Stimulated activated CD4-positive, alpha-beta T cell treated with anti-CD3 and anti-CD28 coated beads, Interleukin-4, amount 100 ng/mL, for 4 hours (primary cell): Measurements from ENCODE around the gene CACNA1I.

Experiments
- DNase-seq, 2 experiments: peaks; one replicate each; pipeline ENCODE4 v3.0.0-alpha.2; 2020

The CACNA1I gene

DNA sequence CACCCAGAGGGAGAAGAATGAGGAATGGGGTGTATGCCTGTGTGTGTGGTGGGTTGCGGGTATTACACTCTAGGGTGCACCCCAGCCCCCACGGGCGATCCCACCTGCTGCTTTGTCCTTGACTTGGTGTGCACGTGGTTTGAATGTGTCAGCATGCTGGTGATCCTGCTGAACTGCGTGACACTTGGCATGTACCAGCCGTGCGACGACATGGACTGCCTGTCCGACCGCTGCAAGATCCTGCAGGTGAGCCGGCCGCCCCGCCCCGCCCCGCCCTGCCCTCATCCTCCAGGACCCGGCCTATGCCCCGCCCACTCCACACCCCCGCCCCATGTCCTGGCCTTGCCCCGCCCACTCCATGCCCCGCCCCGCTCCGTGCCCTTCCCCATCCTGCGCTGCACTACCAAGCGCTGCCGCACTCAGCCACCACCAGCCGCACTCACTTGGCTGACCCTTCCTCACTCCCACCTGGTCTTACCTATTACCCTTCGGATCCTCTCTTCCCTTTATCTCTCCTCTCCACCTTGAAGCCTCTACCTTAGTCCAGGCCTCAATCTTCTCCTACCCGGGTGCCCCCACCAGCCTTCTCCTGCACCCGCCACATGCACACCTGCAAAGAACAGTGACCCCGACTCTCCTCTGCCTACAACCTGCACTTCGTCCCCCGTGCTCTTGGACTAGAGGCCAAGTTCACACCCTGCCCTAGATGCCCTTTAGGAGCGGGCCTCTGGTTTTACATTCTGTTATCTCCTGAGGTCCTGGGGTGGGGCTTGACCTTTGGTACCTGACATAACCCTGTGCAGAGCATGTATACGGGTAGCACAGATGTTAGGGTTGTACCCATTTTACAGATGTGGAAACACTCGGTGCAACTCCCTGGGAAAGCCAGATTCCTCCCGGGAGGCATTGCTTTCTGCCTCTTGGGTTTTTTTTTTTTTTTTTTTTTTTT is 27.7 kb downstream of the CACNA1I start:
- peak; percentile 67 to 79 for DNase-seq

- DNase-seq, result no peak
Observed at GRCh38 chr22:39600491-39601179, 30.1 kb downstream of the CACNA1I start.

DNA sequence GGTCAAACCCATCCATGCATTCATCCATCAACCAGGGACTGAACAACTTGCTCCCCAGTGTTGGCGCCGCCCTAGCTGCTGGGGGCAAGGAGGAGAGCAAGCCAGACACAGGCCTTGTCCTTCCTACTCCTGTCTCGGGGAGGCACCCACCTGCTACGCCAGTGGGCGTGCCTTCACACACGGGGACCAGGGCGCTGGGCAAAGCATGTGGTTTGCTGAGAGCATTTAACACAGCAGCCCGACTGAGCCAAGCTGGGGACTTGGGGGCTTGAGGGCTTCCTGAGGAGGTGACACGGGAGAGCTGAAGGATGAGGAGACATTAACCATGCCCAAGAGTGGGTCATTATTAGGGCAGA is 30.6 kb downstream of the CACNA1I start:
- DNase-seq, result no peak

- DNase-seq, result no peak
Observed at GRCh38 chr22:39603345-39603744, 32.8 kb downstream of the CACNA1I start.

DNA sequence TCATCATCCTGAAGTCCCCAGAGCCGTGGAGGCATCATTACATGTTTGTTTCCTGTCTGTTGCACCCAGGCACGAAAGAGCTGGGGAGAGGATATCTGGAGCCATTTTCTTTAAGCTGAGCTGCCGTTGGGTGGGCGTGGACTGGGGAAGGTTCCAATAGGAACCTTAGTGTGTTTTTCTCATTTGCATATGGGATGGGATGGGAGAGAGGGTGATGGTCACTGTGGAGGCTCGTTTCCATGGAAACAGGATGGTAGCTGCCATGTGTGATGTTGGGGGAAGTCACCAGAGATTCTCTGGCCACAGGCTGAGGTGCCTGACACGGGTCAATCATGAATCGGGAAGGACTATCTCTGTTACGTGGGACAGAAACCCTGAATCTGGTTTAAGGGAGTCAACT is 39.7 kb downstream of the CACNA1I start:
- DNase-seq, result no peak

DNA sequence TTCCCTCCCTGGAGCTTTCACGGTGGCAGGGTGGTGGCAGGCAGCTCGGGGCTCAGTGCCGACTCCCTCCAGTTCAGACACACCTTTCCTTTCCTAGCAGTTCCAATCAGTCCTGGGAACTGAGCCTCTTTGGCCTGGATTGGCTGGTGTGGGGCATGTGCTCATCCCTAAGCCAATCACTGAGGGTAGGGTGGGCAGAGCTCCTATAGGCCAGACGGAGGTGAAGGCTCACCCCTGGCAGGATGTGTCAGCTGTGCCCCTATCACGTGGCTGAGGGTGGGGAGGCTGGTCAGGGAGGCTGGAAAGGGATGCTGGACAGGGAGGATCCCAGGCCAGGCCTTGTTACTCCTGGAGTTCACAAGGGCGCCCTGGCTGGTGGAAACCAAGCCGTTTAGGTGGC is 40.2 kb downstream of the CACNA1I start:
- no peak for DNase-seq

DNA sequence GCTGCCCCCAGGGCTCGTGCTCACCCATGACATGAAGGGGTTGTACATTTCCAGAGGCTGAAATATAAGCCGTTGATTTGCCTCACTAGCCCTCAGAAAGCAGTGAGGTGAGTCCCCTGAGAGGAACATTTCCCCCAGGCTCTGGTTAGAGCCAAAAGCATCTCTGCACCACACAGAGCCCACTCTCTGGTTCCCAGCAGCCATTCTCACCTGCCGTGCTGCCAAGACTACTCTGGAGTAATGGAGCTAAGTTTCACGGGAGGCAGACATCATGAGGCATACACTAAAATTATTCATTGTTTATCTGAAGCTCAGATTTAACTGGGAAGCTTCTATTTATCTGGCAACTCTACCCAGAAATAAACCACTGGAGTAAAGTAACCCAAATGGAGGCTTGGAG is 40.8 kb downstream of the CACNA1I start:
- DNase-seq, result no peak

DNA sequence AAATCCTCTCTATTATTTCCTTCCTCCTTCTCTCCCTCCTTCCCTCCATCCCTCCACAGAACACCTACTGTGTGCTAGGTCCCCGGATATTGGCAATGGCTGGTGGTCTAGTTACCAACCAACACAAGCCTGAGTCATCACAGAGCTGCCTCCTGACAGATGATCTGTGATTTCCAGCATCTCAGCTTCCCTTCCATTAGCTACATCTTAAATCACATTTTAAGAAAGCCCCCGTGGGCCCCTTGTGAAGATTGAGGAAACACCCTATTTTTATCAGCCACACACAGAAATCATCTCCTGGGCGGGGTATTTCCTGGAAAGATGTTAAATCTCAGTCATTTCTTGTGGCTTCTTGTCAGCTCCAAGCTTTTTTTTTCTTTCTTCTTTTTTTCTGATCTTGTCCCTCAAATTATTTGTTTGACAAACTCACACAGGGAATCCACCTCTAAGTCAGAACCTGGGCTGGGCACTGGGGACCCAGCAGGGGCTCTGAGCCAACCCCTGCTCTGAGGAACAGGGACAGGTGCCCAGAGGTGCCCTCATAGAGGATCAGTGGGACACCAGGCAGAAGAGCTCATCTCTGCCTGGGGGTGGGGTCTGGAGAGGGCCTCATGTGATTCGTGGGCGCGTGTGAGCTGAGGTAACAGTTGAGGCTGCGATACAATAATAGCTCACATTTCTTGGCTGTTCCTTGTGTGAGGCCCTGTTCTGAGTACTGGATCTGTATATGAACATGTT is 42.4 kb downstream of the CACNA1I start:
- DNase-seq, result peak in 1 of 2 experiments; percentile 48

GRCh38 chr22:39613549-39613921 is 43.0 kb downstream of the CACNA1I start:
- DNase-seq, result no peak

DNA sequence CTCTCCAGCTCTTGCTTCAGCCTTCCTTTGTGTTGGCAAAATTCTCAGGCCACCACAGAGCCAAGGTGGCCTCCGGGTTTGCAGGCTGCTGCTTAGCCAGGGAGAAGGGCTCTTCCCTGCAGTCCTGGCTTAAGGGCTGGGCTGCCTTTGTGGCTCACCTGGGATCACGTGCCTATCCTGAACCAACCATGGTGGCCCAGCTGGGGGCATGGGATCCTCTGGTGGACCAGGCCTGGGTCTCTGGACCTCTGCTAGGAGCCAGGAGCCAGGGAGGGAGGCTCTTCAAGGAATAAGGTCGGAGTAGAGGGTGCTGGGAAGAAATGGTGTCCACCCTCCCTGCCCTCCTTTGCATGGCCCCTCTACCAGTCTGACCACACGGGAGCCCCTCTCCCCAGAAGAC is 43.9 kb downstream of the CACNA1I start:
- no peak for DNase-seq

- DNase-seq, result no peak
Observed at GRCh38 chr22:39616051-39616450, 45.5 kb downstream of the CACNA1I start.

DNA sequence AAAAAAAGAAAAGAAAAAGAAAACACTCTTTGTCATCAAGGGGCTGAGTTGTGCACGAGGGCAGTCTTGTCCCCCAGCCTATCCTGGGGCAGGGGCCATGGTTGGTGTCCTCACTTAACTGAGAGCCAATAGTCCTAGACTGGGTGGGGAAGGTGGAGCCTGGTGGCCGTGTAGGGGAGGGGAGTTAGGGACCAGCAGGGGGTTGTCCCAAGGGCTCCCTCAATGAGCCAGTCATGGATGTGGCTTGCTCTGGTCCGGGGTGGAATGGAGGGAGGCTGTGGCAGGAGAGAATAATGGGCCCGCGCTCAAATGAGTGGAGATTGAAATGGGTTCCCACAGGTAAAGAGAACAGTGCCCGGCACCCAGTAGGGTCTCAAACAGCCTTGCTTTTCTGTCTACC is 46.2 kb downstream of the CACNA1I start:
- no peak for DNase-seq

- peak; percentile 18 to 51 for DNase-seq
Observed at GRCh38 chr22:39617342-39617741, 46.8 kb downstream of the CACNA1I start.

GRCh38 chr22:39617970-39618757 is 47.6 kb downstream of the CACNA1I start:
- DNase-seq, result no peak

DNA sequence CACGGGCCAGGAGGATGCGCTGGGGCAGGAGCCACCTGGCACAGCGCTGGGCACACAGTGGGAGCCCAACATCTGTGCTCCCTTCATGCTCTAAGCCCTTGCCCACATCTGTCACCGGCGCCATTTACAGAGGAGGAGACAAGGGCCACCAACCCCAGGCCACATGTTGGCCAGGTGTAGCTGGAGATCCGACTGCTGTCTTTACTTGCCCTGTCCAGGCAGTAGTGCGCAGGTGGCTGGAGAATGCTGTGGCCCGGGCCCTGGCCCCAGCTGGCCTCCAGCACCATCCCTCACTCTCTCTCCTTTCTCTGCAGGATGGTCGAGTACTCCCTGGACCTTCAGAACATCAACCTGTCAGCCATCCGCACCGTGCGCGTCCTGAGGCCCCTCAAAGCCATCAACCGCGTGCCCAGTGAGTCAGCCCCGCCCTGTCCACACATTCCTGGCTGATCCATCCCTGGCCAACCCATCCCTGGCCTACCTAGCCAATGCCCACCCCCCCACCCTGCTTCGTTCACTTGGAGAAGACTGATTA is 48.5 kb downstream of the CACNA1I start:
- DNase-seq, result no peak

DNA sequence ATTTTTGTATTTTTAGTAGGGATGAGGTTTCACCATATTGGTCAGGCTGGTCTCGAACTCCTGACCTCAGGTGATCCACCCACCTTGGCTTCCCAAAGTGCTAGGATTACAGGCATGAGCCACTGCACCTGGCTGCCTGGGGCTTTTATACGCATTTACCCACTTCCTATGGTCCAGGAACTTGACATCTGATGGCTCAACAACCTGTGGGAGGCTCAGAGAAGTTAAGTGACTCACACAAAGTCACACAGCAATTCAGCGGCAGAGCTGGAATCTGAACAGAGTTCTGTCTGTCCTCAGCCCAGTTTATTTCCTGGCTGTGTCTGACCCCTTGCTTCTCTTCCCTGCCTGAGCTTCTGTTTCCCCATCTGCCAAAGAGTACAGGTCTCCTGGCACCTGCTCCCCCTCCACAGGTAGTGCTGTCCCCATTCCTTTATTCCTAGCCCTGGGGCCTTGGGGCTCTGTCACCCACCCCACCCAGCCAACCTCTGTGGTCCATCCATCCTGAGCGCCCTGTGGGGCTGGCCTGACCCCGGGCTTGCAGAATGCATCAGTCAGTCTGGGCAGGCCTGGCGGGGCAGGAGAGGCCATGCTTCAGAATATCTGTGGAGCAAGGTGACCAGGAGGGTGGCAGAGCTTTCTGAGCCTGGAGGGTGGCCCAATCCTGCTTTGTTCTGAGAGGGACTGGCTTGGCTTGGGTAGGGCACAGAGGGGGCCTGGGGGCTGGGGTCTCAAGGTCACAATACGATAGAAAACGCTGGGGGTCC is 50.6 kb downstream of the CACNA1I start:
- DNase-seq, result no peak

DNA sequence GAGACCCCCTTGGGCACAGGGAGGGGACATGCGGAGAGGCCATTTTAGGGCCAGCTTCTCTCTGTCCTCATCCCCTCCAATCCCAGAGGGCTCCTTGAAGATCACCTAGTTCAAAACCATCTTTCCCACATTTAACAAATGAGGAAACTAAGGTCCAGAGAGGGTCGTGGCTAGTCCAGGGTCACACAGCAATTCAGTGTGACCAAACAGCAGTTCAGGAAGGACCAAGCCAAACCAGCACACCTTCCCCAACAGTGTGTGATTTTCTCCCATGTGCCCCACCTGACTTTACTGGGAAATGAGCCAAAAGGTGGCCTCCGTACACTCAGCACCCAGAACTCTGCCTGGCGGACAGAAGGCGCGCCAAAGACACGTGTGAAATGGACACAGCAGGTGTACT is 51.3 kb downstream of the CACNA1I start:
- no peak for DNase-seq

- peak; percentile 55 to 70 for DNase-seq
Observed at GRCh38 chr22:39622881-39623367, 52.4 kb downstream of the CACNA1I start.

DNA sequence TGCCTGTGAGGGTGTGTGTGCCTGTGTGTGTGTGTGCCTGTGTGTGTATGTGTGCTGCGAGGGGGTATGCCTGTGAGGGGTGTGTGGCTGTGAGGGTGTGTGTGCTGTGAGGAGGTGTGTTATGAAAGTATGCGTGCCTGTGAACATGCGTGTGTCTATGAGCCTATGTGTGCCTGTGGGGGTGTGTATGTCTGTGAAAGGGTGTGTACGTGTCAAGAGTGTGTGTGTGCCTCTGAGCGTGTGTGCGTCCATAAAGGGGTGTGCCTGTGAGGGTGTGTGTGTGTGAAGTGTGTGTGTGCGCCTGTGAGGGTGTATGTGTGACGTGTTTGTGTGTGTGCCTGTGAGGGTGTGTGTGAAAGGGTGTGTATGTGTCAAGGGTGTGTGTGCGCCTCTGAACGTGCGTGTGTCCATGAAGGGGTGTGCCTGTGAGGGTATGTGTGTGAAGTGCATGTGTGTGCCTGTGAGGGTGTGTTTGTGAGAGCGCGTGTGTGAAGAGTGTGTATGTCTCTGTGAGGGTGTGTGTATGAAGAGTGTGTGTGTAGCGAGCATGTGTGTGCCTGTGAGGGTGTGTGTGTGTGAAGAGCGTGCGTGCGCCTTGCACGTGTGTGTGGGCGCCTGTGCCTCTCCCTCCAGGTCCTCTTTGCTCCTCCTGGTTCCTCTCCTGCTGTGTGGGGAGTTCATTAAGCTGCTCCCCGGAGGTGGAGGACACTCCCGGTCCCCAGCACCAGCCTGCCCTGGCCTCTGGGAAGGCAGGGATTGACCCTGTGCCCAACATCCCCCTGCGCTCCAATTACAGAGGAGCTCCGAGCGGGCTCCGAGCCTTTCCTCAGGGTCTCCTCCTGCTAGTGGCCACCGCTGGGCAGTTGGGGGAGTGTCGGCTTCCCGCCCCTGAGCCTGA is 53.3 kb downstream of the CACNA1I start:
- DNase-seq, result no peak

GRCh38 chr22:39624501-39624821 is 53.9 kb downstream of the CACNA1I start:
- DNase-seq, result no peak
